HEK293 (cell line): ENCODE data around the gene VPS13C.

ENCODE experiments used
- CTCF ChIA-PET: fragments of 350-600 bp; formaldehyde crosslinking; extraction: SDS; loops from one replicate; lab custom pipeline; 2021; ENCODE audit warnings: antibody characterized with exemption; lab: Yijun Ruan, JAX
- POLR2A ChIA-PET: fragments of 300-600 bp; formaldehyde crosslinking; extraction: SDS; loops from one replicate; lab custom pipeline; 2020; ENCODE audit warnings: antibody characterized with exemption, inconsistent platforms; lab: Yijun Ruan, JAX
- H3K27ac ChIP-seq: fragments of 200-500 bp; sonication (Bioruptor generic); 2 replicates; pipeline ENCODE4 v1.5.1; 2014; ENCODE audit warnings: low read depth, low read length, control low read depth, inconsistent platforms; ENCODE audit errors: extremely low read depth
- H3K36me3 ChIP-seq, 2 experiments: fragments of 200-500 bp in 1 of 2; sonication (Bioruptor generic) in 1 of 2; 1 replicate in 1 of 2; 2 replicates in 1 of 2; pipeline ENCODE4 v1.5.1; 2014 to 2017; ENCODE audit warnings: inconsistent platforms in 2 of 2, low read length in 2 of 2; ENCODE audit not compliant: control insufficient read depth in 2 of 2, insufficient read depth in 1 of 2
- H3K4me1 ChIP-seq: fragments of 200-500 bp; sonication (Bioruptor generic); 2 replicates; pipeline ENCODE4 v1.5.1; 2014; ENCODE audit warnings: mild to moderate bottlenecking, low read length, inconsistent platforms; ENCODE audit not compliant: control insufficient read depth, insufficient read depth
- H3K4me3 ChIP-seq: 2 replicates; pipeline ENCODE4 v1.5.1; 2011; ENCODE audit warnings: low read depth, mild to moderate bottlenecking, control low read depth, low read length, moderate library complexity
- H3K9me3 ChIP-seq: fragments of 200-500 bp; sonication (Bioruptor generic); 2 replicates; pipeline ENCODE4 v1.5.1; 2014; ENCODE audit warnings: low read depth, low read length, inconsistent platforms; ENCODE audit not compliant: control insufficient read depth, insufficient read depth
- ATF2 ChIP-seq: fragments of 450-650 bp; formaldehyde crosslinking; IDR thresholded peaks from 2 replicates; pipeline ENCODE4 v1.5.1; 2016; ENCODE audit warnings: missing biosample characterization, missing genetic modification characterization, low read depth
- KLF9 ChIP-seq: fragments of 450-650 bp; formaldehyde crosslinking; IDR thresholded peaks from 2 replicates; pipeline ENCODE4 v1.5.1; 2016; ENCODE audit warnings: missing biosample characterization, missing genetic modification characterization, low read depth
- OSR2 ChIP-seq: fragments of 450-650 bp; formaldehyde crosslinking; IDR thresholded peaks from 2 replicates; pipeline ENCODE4 v1.5.1; 2016; ENCODE audit warnings: missing biosample characterization, missing genetic modification characterization
- PBX3 ChIP-seq: sonication (generic); formaldehyde crosslinking; IDR thresholded peaks from 2 replicates; pipeline ENCODE4 v1.8.1; 2022; ENCODE audit warnings: mild to moderate bottlenecking, moderate library complexity, missing genetic modification reagents
- PRDM4 ChIP-seq: fragments of 450-650 bp; formaldehyde crosslinking; IDR thresholded peaks from 2 replicates; pipeline ENCODE4 v1.5.1; 2017; ENCODE audit warnings: missing biosample characterization, missing genetic modification characterization
- PRDM6 ChIP-seq: fragments of 450-650 bp; formaldehyde crosslinking; IDR thresholded peaks from 2 replicates; pipeline ENCODE4 v1.5.1; 2017; ENCODE audit warnings: missing biosample characterization, missing genetic modification characterization
- ZBTB26 ChIP-seq: fragments of 450-650 bp; formaldehyde crosslinking; optimal IDR thresholded peaks from 2 replicates; pipeline ENCODE3; 2016; ENCODE audit warnings: missing biosample characterization, mild to moderate bottlenecking, missing genetic modification characterization
- ZBTB48 ChIP-seq: fragments of 450-650 bp; formaldehyde crosslinking; IDR thresholded peaks from 2 replicates; pipeline ENCODE4 v1.5.1; 2016; ENCODE audit warnings: missing biosample characterization, missing genetic modification characterization
- ZFP69B ChIP-seq: fragments of 450-650 bp; formaldehyde crosslinking; IDR thresholded peaks from 2 replicates; pipeline ENCODE4 v1.5.1; 2016; ENCODE audit warnings: missing biosample characterization, missing genetic modification characterization
- ZNF398 ChIP-seq: fragments of 450-650 bp; formaldehyde crosslinking; IDR thresholded peaks from 2 replicates; pipeline ENCODE4 v1.5.1; 2017; ENCODE audit warnings: missing biosample characterization, missing genetic modification characterization
- ZNF426 ChIP-seq: fragments of 450-650 bp; formaldehyde crosslinking; IDR thresholded peaks from 2 replicates; pipeline ENCODE4 v1.5.1; 2017; ENCODE audit warnings: missing biosample characterization, missing genetic modification characterization, mild to moderate bottlenecking, inconsistent platforms, moderate library complexity
- ZNF514 ChIP-seq: fragments of 450-650 bp; formaldehyde crosslinking; IDR thresholded peaks from 2 replicates; pipeline ENCODE4 v1.5.1; 2016; ENCODE audit warnings: missing biosample characterization, missing genetic modification characterization
- ZNF521 ChIP-seq: fragments of 450-650 bp; formaldehyde crosslinking; IDR thresholded peaks from 2 replicates; pipeline ENCODE4 v1.5.1; 2017; ENCODE audit warnings: missing biosample characterization, mild to moderate bottlenecking, missing genetic modification characterization
- ZNF530 ChIP-seq: fragments of 450-650 bp; formaldehyde crosslinking; IDR thresholded peaks from 2 replicates; pipeline ENCODE4 v1.5.1; 2016; ENCODE audit warnings: low read depth, missing biosample characterization, missing genetic modification characterization
- ZNF560 ChIP-seq: fragments of 450-650 bp; formaldehyde crosslinking; IDR thresholded peaks from 2 replicates; pipeline ENCODE4 v1.5.1; 2017; ENCODE audit warnings: missing biosample characterization, missing genetic modification characterization, borderline replicate concordance
- ZNF561 ChIP-seq: fragments of 450-650 bp; IDR thresholded peaks from 2 replicates; pipeline ENCODE4 v1.5.1; 2018; ENCODE audit warnings: missing biosample characterization, missing genetic modification characterization, borderline replicate concordance
- ZNF670 ChIP-seq: fragments of 450-650 bp; formaldehyde crosslinking; IDR thresholded peaks from 2 replicates; pipeline ENCODE4 v1.5.1; 2016; ENCODE audit warnings: missing biosample characterization, missing genetic modification characterization, low read depth
- ZSCAN16 ChIP-seq: fragments of 450-650 bp; formaldehyde crosslinking; IDR thresholded peaks from 2 replicates; pipeline ENCODE4 v1.5.1; 2016; ENCODE audit warnings: missing biosample characterization, missing genetic modification characterization
- TF ChIP-seq, protein P1 (sequence below): fragments of 450-650 bp; formaldehyde crosslinking; IDR thresholded peaks from 2 replicates; pipeline ENCODE4 v1.5.1; 2016; ENCODE audit warnings: missing biosample characterization, missing genetic modification characterization

The VPS13C gene

DNA sequence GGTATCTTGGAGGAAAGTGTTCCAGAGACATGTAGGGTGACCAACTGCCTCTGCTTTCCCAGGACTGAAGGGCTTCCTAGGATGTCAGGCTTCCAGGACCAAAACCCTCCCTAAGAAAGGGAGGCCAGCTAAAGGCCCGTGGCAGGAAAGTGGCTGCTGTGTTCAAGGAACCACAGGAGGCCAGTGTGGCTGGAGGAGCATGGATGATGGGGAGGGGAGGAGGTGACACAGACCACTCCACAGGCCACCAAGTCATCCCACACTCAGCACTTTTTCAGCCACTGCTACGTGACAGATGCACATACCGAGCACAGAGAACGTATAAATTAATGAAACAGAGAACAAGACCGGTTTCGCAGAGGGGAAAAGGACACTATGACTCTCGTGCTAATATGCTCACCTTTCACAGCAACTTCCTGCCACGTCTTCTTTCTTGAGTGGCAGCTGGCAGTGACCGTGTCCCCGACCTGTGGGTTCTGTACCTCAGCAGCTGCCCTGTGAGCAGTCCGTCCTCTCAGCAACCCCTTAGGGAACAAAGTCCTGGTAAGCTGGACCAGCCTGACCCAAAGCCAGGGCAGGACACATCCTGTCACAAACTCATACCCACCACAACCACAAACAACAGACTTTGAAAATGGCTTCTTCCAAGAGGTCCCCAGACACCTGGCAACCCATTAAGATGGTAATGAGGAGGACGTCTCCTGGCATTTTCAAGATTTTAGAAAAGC, 244.7 kb downstream of the VPS13C start:
- Histone ChIP-seq H3K9me3 (no peaks in the 10 kb centered on the region), H3K27ac (no peak overlapping the region), H3K36me3 (no peaks in the 10 kb centered on the region), H3K4me3 (no peak overlapping the region), H3K4me1 (no peaks in the 10 kb centered on the region)
- POLR2A ChIA-PET = no interaction called here
- CTCF ChIA-PET = no interaction called here
- no peak for TF ChIP-seq ZBTB26 (tag by site-specific recombination)
- TF ChIP-seq OSR2 = no peak
- TF ChIP-seq ZNF426 (tag by site-specific recombination) = no peak
- TF ChIP-seq ZFP69B (tag by site-specific recombination) = no peak
- TF ChIP-seq PRDM4 (tag by site-specific recombination) = no peak
- no peak for TF ChIP-seq ZNF560
- TF ChIP-seq ZNF521 = no peak
- TF ChIP-seq ATF2 (tag by site-specific recombination) = no peak
- TF ChIP-seq ZNF514 (tag by site-specific recombination) = no peak
- no peak for TF ChIP-seq ZNF670 (tag by site-specific recombination)
- TF ChIP-seq ZNF530 = no peak

- Histone ChIP-seq H3K4me3 (no peak overlapping the region), H3K9me3 (no peaks in the 10 kb centered on the region), H3K36me3 (no peaks in the 10 kb centered on the region), H3K27ac (no peak overlapping the region), H3K4me1 (no peaks in the 10 kb centered on the region)
- ChIA-PET CTCF (interaction anchor here (0.5 to 0.9 kb wide), 2 partner anchors 23 to 570 kb away, joined by 3 read pairs; no protein-coding TSS in a partner anchor), POLR2A (no interaction called here)
- TF ChIP-seq, protein P1, sequence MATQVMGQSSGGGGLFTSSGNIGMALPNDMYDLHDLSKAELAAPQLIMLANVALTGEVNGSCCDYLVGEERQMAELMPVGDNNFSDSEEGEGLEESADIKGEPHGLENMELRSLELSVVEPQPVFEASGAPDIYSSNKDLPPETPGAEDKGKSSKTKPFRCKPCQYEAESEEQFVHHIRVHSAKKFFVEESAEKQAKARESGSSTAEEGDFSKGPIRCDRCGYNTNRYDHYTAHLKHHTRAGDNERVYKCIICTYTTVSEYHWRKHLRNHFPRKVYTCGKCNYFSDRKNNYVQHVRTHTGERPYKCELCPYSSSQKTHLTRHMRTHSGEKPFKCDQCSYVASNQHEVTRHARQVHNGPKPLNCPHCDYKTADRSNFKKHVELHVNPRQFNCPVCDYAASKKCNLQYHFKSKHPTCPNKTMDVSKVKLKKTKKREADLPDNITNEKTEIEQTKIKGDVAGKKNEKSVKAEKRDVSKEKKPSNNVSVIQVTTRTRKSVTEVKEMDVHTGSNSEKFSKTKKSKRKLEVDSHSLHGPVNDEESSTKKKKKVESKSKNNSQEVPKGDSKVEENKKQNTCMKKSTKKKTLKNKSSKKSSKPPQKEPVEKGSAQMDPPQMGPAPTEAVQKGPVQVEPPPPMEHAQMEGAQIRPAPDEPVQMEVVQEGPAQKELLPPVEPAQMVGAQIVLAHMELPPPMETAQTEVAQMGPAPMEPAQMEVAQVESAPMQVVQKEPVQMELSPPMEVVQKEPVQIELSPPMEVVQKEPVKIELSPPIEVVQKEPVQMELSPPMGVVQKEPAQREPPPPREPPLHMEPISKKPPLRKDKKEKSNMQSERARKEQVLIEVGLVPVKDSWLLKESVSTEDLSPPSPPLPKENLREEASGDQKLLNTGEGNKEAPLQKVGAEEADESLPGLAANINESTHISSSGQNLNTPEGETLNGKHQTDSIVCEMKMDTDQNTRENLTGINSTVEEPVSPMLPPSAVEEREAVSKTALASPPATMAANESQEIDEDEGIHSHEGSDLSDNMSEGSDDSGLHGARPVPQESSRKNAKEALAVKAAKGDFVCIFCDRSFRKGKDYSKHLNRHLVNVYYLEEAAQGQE = no peak
- TF ChIP-seq ZBTB26 (tag by site-specific recombination) (no peak), ZNF561 (tag by site-specific recombination) (no peak), PRDM6 (tag by site-specific recombination) (no peak), KLF9 (tag by site-specific recombination) (no peak), PBX3 (CRISPR knock-in tag) (no peak), ZBTB48 (tag by site-specific recombination) (no peak), ZNF398 (tag by site-specific recombination) (no peak), ZSCAN16 (tag by site-specific recombination) (no peak)
Observed at GRCh38 chr15:61812476-61812875, 247.8 kb downstream of the VPS13C start.
